GM21526 (cell line): Measurements from ENCODE around the gene GRIK3.
"Not testable (repeated sequence)": the region's sequence is repeated elsewhere in the genome, so short reads cannot be mapped to it uniquely, and the experiment has no call there.

Experiments used
- ATAC-seq: cut with Tn5 transposase; IDR thresholded peaks from one replicate; pipeline ENCODE4 v1.9.1; 2021; ENCODE audit warnings: moderate library complexity; ENCODE audit not compliant: unreplicated experiment, low FRiP score

Gene GRIK3

GRCh38 chr1:37034121-37035013 is at the start of gene GRIK3:
GRIK3 (minus strand) TSS chr1:37034515; CDS start chr1:37034108, 407 bp downstream.
- no peak for ATAC-seq

GRCh38 chr1:37084013-37084412 is 49.7 kb upstream of the GRIK3 start:
- no peak for ATAC-seq

- no peak for ATAC-seq
These were observed 49.3 kb upstream of the GRIK3 start for GRCh38 chr1:37083603-37084002.

- ATAC-seq: not testable (repeated sequence)
These were observed 46.1 kb upstream of the GRIK3 start for GRCh38 chr1:37080296-37080986.

- ATAC-seq: no peak
These were observed 44.6 kb upstream of the GRIK3 start for GRCh38 chr1:37078866-37079265.

- no peak for ATAC-seq
These were observed 41.9 kb upstream of the GRIK3 start for GRCh38 chr1:37076168-37076567.

GRCh38 chr1:37073854-37074379 is 39.6 kb upstream of the GRIK3 start:
- ATAC-seq: no peak

GRCh38 chr1:37073152-37073853 is 39.0 kb upstream of the GRIK3 start:
- no peak for ATAC-seq

GRCh38 chr1:37071829-37072228 is 37.5 kb upstream of the GRIK3 start:
- ATAC-seq: no peak

- ATAC-seq: no peak
These were observed 35.8 kb upstream of the GRIK3 start for GRCh38 chr1:37070126-37070525.

- no peak for ATAC-seq
These were observed 35.1 kb upstream of the GRIK3 start for GRCh38 chr1:37069406-37069805.

GRCh38 chr1:37068897-37069296 is 34.6 kb upstream of the GRIK3 start:
- no peak for ATAC-seq

- ATAC-seq: no peak
These were observed 33.9 kb upstream of the GRIK3 start for GRCh38 chr1:37068260-37068659.

- no peak for ATAC-seq
These were observed 29.7 kb upstream of the GRIK3 start for GRCh38 chr1:37064039-37064438.

GRCh38 chr1:37059346-37059745 is 25.0 kb upstream of the GRIK3 start:
- ATAC-seq: no peak

- no peak for ATAC-seq
These were observed 24.2 kb upstream of the GRIK3 start for GRCh38 chr1:37058424-37058988.

- ATAC-seq: no peak
These were observed 22.0 kb upstream of the GRIK3 start for GRCh38 chr1:37056325-37056724.

GRCh38 chr1:37055631-37056030 is 21.3 kb upstream of the GRIK3 start:
- ATAC-seq: no peak

GRCh38 chr1:37053173-37053572 is 18.9 kb upstream of the GRIK3 start:
- ATAC-seq: no peak

- no peak for ATAC-seq
These were observed 17.8 kb upstream of the GRIK3 start for GRCh38 chr1:37052120-37052519.

GRCh38 chr1:37051346-37051745 is 17.0 kb upstream of the GRIK3 start:
- ATAC-seq: no peak
